HepG2 (cell line): ENCODE data around the gene KDM3A. TPM values are rescaled to one million over a fixed set of nuclear protein-coding genes. Genes with fewer than 3 reads are reported as not detected.

Experiments
- ADNP ChIP-seq: sonication (generic); formaldehyde crosslinking; IDR thresholded peaks from 2 replicates; pipeline ENCODE4 v1.4.0; 2020; ENCODE audit warnings: missing genetic modification reagents
- AGO1 ChIP-seq: fragments of 200-400 bp; formaldehyde crosslinking; IDR thresholded peaks from 2 replicates; pipeline ENCODE4 v1.6.1; 2017; ENCODE audit warnings: mild to moderate bottlenecking, low read depth, low read length, moderate library complexity; ENCODE audit not compliant: poor library complexity, severe bottlenecking
- DNMT3B ChIP-seq: conservative IDR thresholded peaks from 2 replicates; pipeline ENCODE4 v1.6.1; 2016; ENCODE audit warnings: missing biosample characterization, control low read depth
- FOSL2 ChIP-seq: sonication (generic); formaldehyde crosslinking; IDR thresholded peaks from 2 replicates; pipeline ENCODE4 v1.4.0; 2020; ENCODE audit warnings: missing genetic modification reagents
- GATAD2A ChIP-seq: IDR thresholded peaks from 2 replicates; pipeline ENCODE4 v1.6.1; 2016
- HNF4A ChIP-seq: sonication (generic); formaldehyde crosslinking; IDR thresholded peaks from 2 replicates; pipeline ENCODE4 v1.4.0; 2020; ENCODE audit warnings: missing genetic modification reagents
- IRX3 ChIP-seq: sonication (generic); formaldehyde crosslinking; IDR thresholded peaks from 2 replicates; pipeline ENCODE4 v1.8.1; 2023; ENCODE audit warnings: mild to moderate bottlenecking, low read depth, missing genetic modification reagents, borderline replicate concordance
- PHF20 ChIP-seq: sonication (generic); formaldehyde crosslinking; IDR thresholded peaks from 2 replicates; pipeline ENCODE4 v1.5.0; 2020; ENCODE audit warnings: mild to moderate bottlenecking, missing genetic modification reagents
- POLR2A ChIP-seq, 2 experiments: IDR thresholded peaks; 2 replicates each; pipeline ENCODE4 v1.6.1; 2011; ENCODE audit warnings: low read depth in 2 of 2, low read length in 2 of 2, mild to moderate bottlenecking in 1 of 2, moderate library complexity in 1 of 2; ENCODE audit not compliant: insufficient read depth in 1 of 2
- SATB2 ChIP-seq: sonication (generic); formaldehyde crosslinking; IDR thresholded peaks from 2 replicates; pipeline ENCODE4 v1.5.0; 2020; ENCODE audit warnings: missing genetic modification reagents
- SMC3 ChIP-seq: IDR thresholded peaks from 2 replicates; pipeline ENCODE4 v1.6.1; 2011; ENCODE audit warnings: low read length, improper control_type of control experiment
- TAF15 ChIP-seq: fragments of 200-400 bp; formaldehyde crosslinking; IDR thresholded peaks from one replicate; pipeline ENCODE4 v1.6.1; 2018; ENCODE audit warnings: mild to moderate bottlenecking, low read depth, low read length; ENCODE audit not compliant: poor library complexity, severe bottlenecking
- TEAD3 ChIP-seq: optimal IDR thresholded peaks from 2 replicates; pipeline ENCODE3; 2016; ENCODE audit warnings: borderline replicate concordance
- TGIF2 ChIP-seq: IDR thresholded peaks from 2 replicates; pipeline ENCODE4 v1.6.1; 2016; ENCODE audit warnings: control low read depth, missing compliant biosample characterization
- U2AF1 ChIP-seq: fragments of 200-400 bp; formaldehyde crosslinking; optimal IDR thresholded peaks from 2 replicates; pipeline ENCODE3; 2017; ENCODE audit warnings: mild to moderate bottlenecking, low read depth, low read length
- ZFP36L1 ChIP-seq: sonication (generic); formaldehyde crosslinking; IDR thresholded peaks from 2 replicates; pipeline ENCODE4 v1.8.0; 2022; ENCODE audit warnings: mild to moderate bottlenecking, missing genetic modification reagents, moderate library complexity
- ZMYM3 ChIP-seq: sonication (generic); formaldehyde crosslinking; IDR thresholded peaks from 2 replicates; pipeline ENCODE4 v1.5.1; 2020; ENCODE audit warnings: mild to moderate bottlenecking, missing genetic modification reagents
- ZNF180 ChIP-seq: sonication (generic); formaldehyde crosslinking; IDR thresholded peaks from 2 replicates; pipeline ENCODE4 v1.4.0; 2020; ENCODE audit warnings: low read depth, missing genetic modification reagents, borderline replicate concordance
- ZNF557 ChIP-seq: sonication (generic); formaldehyde crosslinking; IDR thresholded peaks from 2 replicates; pipeline ENCODE4 v1.4.0; 2020; ENCODE audit warnings: missing genetic modification reagents
- ZNF773 ChIP-seq: sonication (generic); formaldehyde crosslinking; IDR thresholded peaks from 2 replicates; pipeline ENCODE4 v1.4.0; 2020; ENCODE audit warnings: missing genetic modification reagents, borderline replicate concordance
- polyA plus RNA-seq, 8 experiments: library from polyadenylated mRNA; depleted of rRNA in 3 of 8; stranded (reverse) in 7 of 8; unstranded in 1 of 8; fragments of >200 nt; fragmentation: Illumina TruSeq in 4 of 8; extraction: Trizol in 4 of 8; gene quantifications; 2 replicates each; pipeline versions ENCODE4 v1.2.1 to v1.2.3, GENCODE V29; 2011 to 2016; ENCODE audit warnings: low read depth in 4 of 8, missing spikeins in 1 of 8, mixed read lengths in 1 of 8; ENCODE audit not compliant: insufficient read depth in 1 of 8
- total RNA-seq, 5 experiments: library from RNA; depleted of rRNA; stranded (reverse); fragments of >200 nt; fragmentation: Illumina TruSeq; extraction: Trizol; gene quantifications; 2 replicates each; pipeline ENCODE4 v1.2.3, GENCODE V29; 2016; ENCODE audit warnings: low read depth in 1 of 5
- TF ChIP-seq, protein P1 (sequence below): sonication (generic); formaldehyde crosslinking; IDR thresholded peaks from 2 replicates; pipeline ENCODE4 v1.5.1; 2020; ENCODE audit warnings: missing genetic modification reagents, mild to moderate bottlenecking, borderline replicate concordance
- TF ChIP-seq, protein P2 (sequence below): sonication (generic); IDR thresholded peaks from 2 replicates; pipeline ENCODE4 v1.6.1; 2016; ENCODE audit warnings: low read depth, borderline replicate concordance
- TF ChIP-seq, protein P3 (sequence below): sonication (generic); formaldehyde crosslinking; IDR thresholded peaks from 2 replicates; pipeline ENCODE4 v1.4.0; 2020; ENCODE audit warnings: missing genetic modification reagents; ENCODE audit errors: not compliant biosample characterization

The KDM3A gene
- total and polyA plus RNA-seq, 2 of the 13 experiments (the other 11 are each of a cell fraction or from before 2014, with no cell fraction given): 21.0 to 70.2 TPM

DNA sequence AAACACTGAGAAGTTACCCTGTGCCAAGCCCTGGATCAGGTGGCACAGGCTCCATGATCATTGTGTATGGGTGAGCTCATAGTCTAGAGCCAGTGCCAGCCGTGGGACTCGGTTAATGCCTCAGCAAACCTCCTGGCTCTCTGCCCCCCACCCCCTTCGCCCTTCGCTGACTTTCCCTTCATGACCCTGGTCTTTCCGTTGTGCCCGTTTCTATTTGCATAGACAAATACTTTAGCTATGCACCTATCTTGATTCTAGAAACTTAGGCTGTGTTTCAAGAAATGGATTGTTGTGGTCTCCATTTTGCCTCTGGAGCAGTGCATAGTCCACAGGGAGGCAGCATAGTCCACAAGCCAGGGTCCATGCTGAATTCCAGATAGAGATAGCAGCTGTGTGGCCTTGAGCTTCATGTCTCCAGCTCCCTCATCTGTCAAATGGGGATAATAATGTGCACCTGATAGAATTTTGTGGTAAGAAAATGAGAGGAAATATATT lies 44.8 kb upstream of the KDM3A start (continued):
- TF ChIP-seq, protein P1, sequence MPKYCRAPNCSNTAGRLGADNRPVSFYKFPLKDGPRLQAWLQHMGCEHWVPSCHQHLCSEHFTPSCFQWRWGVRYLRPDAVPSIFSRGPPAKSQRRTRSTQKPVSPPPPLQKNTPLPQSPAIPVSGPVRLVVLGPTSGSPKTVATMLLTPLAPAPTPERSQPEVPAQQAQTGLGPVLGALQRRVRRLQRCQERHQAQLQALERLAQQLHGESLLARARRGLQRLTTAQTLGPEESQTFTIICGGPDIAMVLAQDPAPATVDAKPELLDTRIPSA (CRISPR knock-in tag): no peak
- TF ChIP-seq U2AF1 (no peak), ZMYM3 (peak; percentile 77; the same call in 1 of the 2 replicates), ZNF180 (CRISPR knock-in tag) (no peak), TGIF2 (CRISPR knock-in tag) (no peak), POLR2A (IDR thresholded peaks at IDR 0.05; ENCODE audit: insufficient read depth in 1 of 2, low read depth in 2 of 2, low read length in 2 of 2) (no peak), ZNF773 (CRISPR knock-in tag) (no peak), PHF20 (no peak), SMC3 (peak; percentile 81), ZFP36L1 (CRISPR knock-in tag) (no peak), IRX3 (CRISPR knock-in tag) (no peak), ZNF557 (CRISPR knock-in tag) (no peak), AGO1 (no peak), TAF15 (no peak), TEAD3 (peak; percentile 84), GATAD2A (CRISPR knock-in tag) (0 out of 2 replicates have a peak, but pooled peaks have one; percentile 28), ADNP (CRISPR knock-in tag) (no peak), DNMT3B (CRISPR knock-in tag) (no peak), SATB2 (no peak), HNF4A (CRISPR knock-in tag) (peak; percentile 78), FOSL2 (CRISPR knock-in tag) (no peak)
- TF ChIP-seq, protein P2, sequence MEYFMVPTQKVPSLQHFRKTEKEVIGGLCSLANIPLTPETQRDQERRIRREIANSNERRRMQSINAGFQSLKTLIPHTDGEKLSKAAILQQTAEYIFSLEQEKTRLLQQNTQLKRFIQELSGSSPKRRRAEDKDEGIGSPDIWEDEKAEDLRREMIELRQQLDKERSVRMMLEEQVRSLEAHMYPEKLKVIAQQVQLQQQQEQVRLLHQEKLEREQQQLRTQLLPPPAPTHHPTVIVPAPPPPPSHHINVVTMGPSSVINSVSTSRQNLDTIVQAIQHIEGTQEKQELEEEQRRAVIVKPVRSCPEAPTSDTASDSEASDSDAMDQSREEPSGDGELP: 0 out of 2 replicates have a peak, but pooled peaks have one; percentile 15
- TF ChIP-seq, protein P3, sequence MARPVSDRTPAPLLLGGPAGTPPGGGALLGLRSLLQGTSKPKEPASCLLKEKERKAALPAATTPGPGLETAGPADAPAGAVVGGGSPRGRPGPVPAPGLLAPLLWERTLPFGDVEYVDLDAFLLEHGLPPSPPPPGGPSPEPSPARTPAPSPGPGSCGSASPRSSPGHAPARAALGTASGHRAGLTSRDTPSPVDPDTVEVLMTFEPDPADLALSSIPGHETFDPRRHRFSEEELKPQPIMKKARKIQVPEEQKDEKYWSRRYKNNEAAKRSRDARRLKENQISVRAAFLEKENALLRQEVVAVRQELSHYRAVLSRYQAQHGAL (CRISPR knock-in tag): no peak
